ENCODE measurements around the gene CGREF1.

CGREF1 gene

DNA sequence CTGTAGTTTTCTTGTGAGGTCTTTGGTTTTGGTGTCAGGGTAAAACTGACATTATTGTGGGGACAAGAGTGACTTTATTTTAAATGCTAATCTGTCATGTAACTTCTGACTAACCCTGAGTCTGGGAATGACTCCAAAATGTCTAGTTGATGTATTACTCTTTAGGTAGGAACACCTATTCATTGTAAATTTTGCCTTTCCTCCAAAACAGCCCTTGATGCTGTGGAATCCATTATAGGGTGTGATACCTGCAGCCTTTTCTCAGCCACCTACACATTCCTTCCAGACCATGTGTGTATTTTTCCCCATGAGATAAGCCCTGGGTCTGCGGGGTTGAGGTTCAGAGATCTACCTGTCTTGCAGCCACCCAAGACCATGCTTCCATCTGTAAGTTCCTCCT is 24.4 kb upstream of the CGREF1 start:
- no peaks in the 10 kb centered on the region for H3K27me3 ChIP-seq (replicated peaks)
- in situ Hi-C loops (cut with HindIII; ENCODE audit: low pct_ligation_motif_present, low sequenced_read_pairs), result no loop called here
- DNase-seq, result no peak
- H3K27ac ChIP-seq, result no peak overlapping the region
- no peak for TF ChIP-seq CTCF (IDR thresholded peaks at IDR 0.05; ENCODE audit: low read depth, low read length, missing control alignments)
- H3K4me3 ChIP-seq (ENCODE audit: low read depth, low read length), result no peak overlapping the region
- H3K36me3 ChIP-seq (replicated peaks), result no peaks in the 10 kb centered on the region

DNA sequence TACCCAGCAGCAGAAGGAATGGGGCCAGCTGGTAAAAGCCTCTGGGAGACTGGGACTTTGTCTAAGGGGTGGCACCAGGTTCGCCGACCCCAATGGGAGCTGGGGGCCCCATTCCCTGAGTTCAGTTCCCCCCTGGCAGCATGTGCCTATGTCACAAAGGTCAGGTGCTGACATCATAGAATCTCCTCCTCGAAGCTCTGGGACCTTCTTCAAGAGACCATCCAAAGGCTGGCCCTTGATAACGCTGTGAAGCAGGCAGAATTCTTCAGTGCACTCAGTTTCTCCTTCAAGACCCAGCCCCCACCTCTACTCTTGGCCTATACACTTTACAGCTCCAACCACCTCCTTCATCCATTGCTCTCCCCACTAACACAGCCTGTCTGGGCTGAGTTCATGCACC is 20.4 kb upstream of the CGREF1 start, which contains the start of gene PRR30:
TSS of gene PRR30 (minus strand) at position 101 of the 400 bp plus-strand sequence. CDS start 1,081 bp downstream, outside the sequence.
- Histone ChIP-seq H3K27ac (no peak within 1 kb of the TSS), H3K4me3 (ENCODE audit: low read depth, low read length) (no peak within 1 kb of the TSS), H3K27me3 (replicated peaks) (no peaks in the 10 kb centered on the region), H3K36me3 (replicated peaks) (no peaks in the 10 kb centered on the region)
- in situ Hi-C loops (cut with HindIII; ENCODE audit: low pct_ligation_motif_present, low sequenced_read_pairs), result no loop called here
- TF ChIP-seq CTCF (IDR thresholded peaks at IDR 0.05; ENCODE audit: low read depth, low read length, missing control alignments), result no peak
- no peak for DNase-seq

- no peak overlapping the region for H3K27ac ChIP-seq
- TF ChIP-seq CTCF (IDR thresholded peaks at IDR 0.05; ENCODE audit: low read depth, low read length, missing control alignments), result no peak
- no peaks in the 10 kb centered on the region for H3K27me3 ChIP-seq (replicated peaks)
- no peaks in the 10 kb centered on the region for H3K36me3 ChIP-seq (replicated peaks)
- no peak for DNase-seq
- H3K4me3 ChIP-seq (ENCODE audit: low read depth, low read length), result no peak overlapping the region
- in situ Hi-C loops (cut with HindIII; ENCODE audit: low pct_ligation_motif_present, low sequenced_read_pairs), result no loop called here
Observed at GRCh38 chr2:27138111-27138510, 19.2 kb upstream of the CGREF1 start.

- H3K27me3 ChIP-seq (replicated peaks), result no peaks in the 10 kb centered on the region
- H3K36me3 ChIP-seq (replicated peaks), result no peaks in the 10 kb centered on the region
- DNase-seq, result no peak
- H3K4me3 ChIP-seq (ENCODE audit: low read depth, low read length), result no peak overlapping the region
- TF ChIP-seq CTCF (IDR thresholded peaks at IDR 0.05; ENCODE audit: low read depth, low read length, missing control alignments), result no peak
- no peak overlapping the region for H3K27ac ChIP-seq
- in situ Hi-C loops (cut with HindIII; ENCODE audit: low pct_ligation_motif_present, low sequenced_read_pairs), result no loop called here
Observed at GRCh38 chr2:27137322-27137935, 18.5 kb upstream of the CGREF1 start.

- Histone ChIP-seq H3K27me3 (replicated peaks) (no peaks in the 10 kb centered on the region), H3K4me3 (ENCODE audit: low read depth, low read length) (no peak overlapping the region), H3K27ac (no peak overlapping the region), H3K36me3 (replicated peaks) (peaks cover 1% of the 10 kb centered on the region)
- in situ Hi-C loops (cut with HindIII; ENCODE audit: low pct_ligation_motif_present, low sequenced_read_pairs), result no loop called here
- TF ChIP-seq CTCF (IDR thresholded peaks at IDR 0.05; ENCODE audit: low read depth, low read length, missing control alignments), result no peak
- no peak for DNase-seq
Observed at GRCh38 chr2:27136751-27137150, 17.8 kb upstream of the CGREF1 start.

DNA sequence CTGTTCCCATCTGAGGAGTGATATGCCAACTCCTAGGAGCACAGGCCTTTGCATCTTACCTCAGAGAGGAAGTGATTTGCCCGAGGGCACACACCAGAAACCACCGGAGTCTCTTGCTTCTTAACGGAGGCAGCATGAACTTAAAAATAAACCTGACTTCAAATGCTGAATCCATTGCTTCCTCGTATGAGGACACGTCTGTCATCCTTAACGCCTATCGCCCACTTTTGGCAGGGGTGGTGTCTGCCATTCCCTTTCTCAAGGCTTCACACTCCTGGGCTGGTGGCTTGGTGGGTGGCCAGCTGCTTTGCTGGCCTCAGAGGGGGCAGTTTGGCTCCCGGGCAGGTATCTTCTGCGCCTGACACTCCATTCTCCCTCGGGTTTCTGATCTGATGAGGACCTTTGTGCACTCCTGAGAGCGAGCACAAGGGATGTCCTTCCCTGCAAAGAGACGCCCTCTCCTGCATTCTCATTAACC is 16.6 kb upstream of the CGREF1 start:
- H3K4me3 ChIP-seq (ENCODE audit: low read depth, low read length), result no peak overlapping the region
- no peak for TF ChIP-seq CTCF (IDR thresholded peaks at IDR 0.05; ENCODE audit: low read depth, low read length, missing control alignments)
- no peak overlapping the region for H3K27ac ChIP-seq
- in situ Hi-C loops (cut with HindIII; ENCODE audit: low pct_ligation_motif_present, low sequenced_read_pairs), result no loop called here
- no peaks in the 10 kb centered on the region for H3K27me3 ChIP-seq (replicated peaks)
- no peak for DNase-seq
- H3K36me3 ChIP-seq (replicated peaks), result peaks cover 12% of the 10 kb centered on the region
